Measurements from ENCODE around the gene ARL15. TPM values are rescaled to one million over a fixed set of nuclear protein-coding genes. Genes with fewer than 3 reads are reported as not detected.

Gene ARL15
- total and polyA plus RNA-seq, 2 donors (not counting 1 experiment from before 2014, with no cell fraction given) = 5.8 to 20.5 TPM

- CTCF ChIA-PET = interaction anchor here (0.7 to 1.4 kb wide), 3 partner anchors 11 to 762 kb away, joined by 3 to 5 read pairs (median 4); no protein-coding TSS in a partner anchor
- Histone ChIP-seq H3K4me2 (replicated peaks; ENCODE audit: low read depth, low read length, poor library complexity, severe bottlenecking) (no peak overlapping the region), H3K4me1 (ENCODE audit: control insufficient read depth in 2 of 2, insufficient read depth in 2 of 2, low read length in 2 of 2) (no peaks in the 10 kb centered on the region), H3K27me3 (replicated peaks in 1 of 4; ENCODE audit: control extremely low read depth in 1 of 4, control insufficient read depth in 3 of 4, insufficient read depth in 4 of 4, low read length in 3 of 4) (no peaks in the 10 kb centered on the region), H3K9me3 (ENCODE audit: control extremely low read depth in 1 of 3, control insufficient read depth in 2 of 3, insufficient read depth in 1 of 3, low read length in 2 of 3) (no peaks in the 10 kb centered on the region), H3K79me2 (ENCODE audit: control insufficient read depth, insufficient read depth, low read length) (peaks cover 37% of the 10 kb centered on the region), H2AFZ (ENCODE audit: insufficient read depth, low read depth, low read length, poor library complexity, severe bottlenecking) (no peak overlapping the region), H3K4me3 (ENCODE audit: control extremely low read depth in 1 of 5, extremely low read depth in 1 of 5, insufficient read depth in 1 of 5, low read depth in 2 of 5, low read length in 4 of 5) (no peak overlapping the region), H3K9ac (ENCODE audit: low read length) (no peak overlapping the region), H4K20me1 (ENCODE audit: control insufficient read depth, insufficient read depth, low read length, poor library complexity, severe bottlenecking) (peaks cover 33% of the 10 kb centered on the region), H3K36me3 (replicated peaks in 1 of 2; ENCODE audit: control extremely low read depth in 1 of 2, control insufficient read depth in 1 of 2, extremely low read depth in 1 of 2, insufficient read depth in 2 of 2, low read length in 1 of 2) (no peaks in the 10 kb centered on the region), H3K27ac (ENCODE audit: low read length in 2 of 2) (no peak overlapping the region)
- intact Hi-C loops (cut with micrococcal nuclease) = loop anchor here (1.0 kb wide), 2 partner anchors 740 to 1122 kb away; no protein-coding TSS in a partner anchor
- POLR2A ChIA-PET = no interaction called here
- H3K4me1 Mint-ChIP-seq = no peaks in the 10 kb centered on the region
- peak; percentile 58 for DNase-seq
- no peak overlapping the region for H3K27ac Mint-ChIP-seq
- H3K4me3 Mint-ChIP-seq = no peak overlapping the region
- no peaks in the 10 kb centered on the region for H3K9me3 Mint-ChIP-seq (ENCODE audit: insufficient read depth)
- no peaks in the 10 kb centered on the region for H3K27me3 Mint-ChIP-seq
- WGBS (ENCODE audit: insufficient coverage) = no CpG with 5 or more reads among the region's 8 CpGs
- ATAC-seq (ENCODE audit: low read depth) = no peak
- TF ChIP-seq EZH2 (IDR thresholded peaks at IDR 0.05; ENCODE audit: borderline replicate concordance, insufficient read depth, low read depth, low read length, poor library complexity, severe bottlenecking) (no peak), CTCF (IDR thresholded peaks at IDR 0.05) (peak; percentile 74)
These were observed 92.4 kb downstream of the ARL15 start for GRCh38 chr5:54217826-54218503.

GRCh38 chr5:54215233-54215736 is 95.1 kb downstream of the ARL15 start:
- ChIA-PET CTCF (interaction anchor here (0.6 to 1.6 kb wide), 9 partner anchors 11 to 788 kb away, joined by 3 to 6 read pairs (median 3); no protein-coding TSS in a partner anchor), POLR2A (no interaction called here)
- no peak overlapping the region for H3K9ac ChIP-seq (ENCODE audit: low read length)
- H3K9me3 ChIP-seq (ENCODE audit: control extremely low read depth in 1 of 3, control insufficient read depth in 2 of 3, insufficient read depth in 1 of 3, low read length in 2 of 3) = no peaks in the 10 kb centered on the region
- Mint-ChIP-seq H3K27ac (no peak overlapping the region), H3K27me3 (no peaks in the 10 kb centered on the region), H3K4me1 (peaks cover 2% of the 10 kb centered on the region), H3K9me3 (ENCODE audit: insufficient read depth) (no peaks in the 10 kb centered on the region), H3K4me3 (no peak overlapping the region)
- H3K4me1 ChIP-seq (ENCODE audit: control insufficient read depth in 2 of 2, insufficient read depth in 2 of 2, low read length in 2 of 2) = no peaks in the 10 kb centered on the region
- DNase-seq = no peak
- no peaks in the 10 kb centered on the region for H3K27me3 ChIP-seq (replicated peaks in 1 of 4; ENCODE audit: control extremely low read depth in 1 of 4, control insufficient read depth in 3 of 4, insufficient read depth in 4 of 4, low read length in 3 of 4)
- no peak overlapping the region for H3K4me2 ChIP-seq (replicated peaks; ENCODE audit: low read depth, low read length, poor library complexity, severe bottlenecking)
- no peak for ATAC-seq (ENCODE audit: low read depth)
- H3K4me3 ChIP-seq (ENCODE audit: control extremely low read depth in 1 of 5, extremely low read depth in 1 of 5, insufficient read depth in 1 of 5, low read depth in 2 of 5, low read length in 4 of 5) = no peak overlapping the region
- no peak overlapping the region for H2AFZ ChIP-seq (ENCODE audit: insufficient read depth, low read depth, low read length, poor library complexity, severe bottlenecking)
- TF ChIP-seq EZH2 (IDR thresholded peaks at IDR 0.05; ENCODE audit: borderline replicate concordance, insufficient read depth, low read depth, low read length, poor library complexity, severe bottlenecking) = no peak
- TF ChIP-seq CTCF (IDR thresholded peaks at IDR 0.05) = no peak
- H3K27ac ChIP-seq (ENCODE audit: low read length in 2 of 2) = no peak overlapping the region
- H3K79me2 ChIP-seq (ENCODE audit: control insufficient read depth, insufficient read depth, low read length) = peaks cover 53% of the 10 kb centered on the region
- H4K20me1 ChIP-seq (ENCODE audit: control insufficient read depth, insufficient read depth, low read length, poor library complexity, severe bottlenecking) = peaks cover 43% of the 10 kb centered on the region
- no peaks in the 10 kb centered on the region for H3K36me3 ChIP-seq (replicated peaks in 1 of 2; ENCODE audit: control extremely low read depth in 1 of 2, control insufficient read depth in 1 of 2, extremely low read depth in 1 of 2, insufficient read depth in 2 of 2, low read length in 1 of 2)
- intact Hi-C loops (cut with micrococcal nuclease) = no loop called here
- WGBS (ENCODE audit: insufficient coverage) = 78% methylated on average over 7 of the region's 12 CpGs

All from B cell (primary cell).